Measurements from ENCODE around the gene FAM187B.
A peak's percentile ranks its signal among the peaks of the same experiment; 100 is the strongest.
"Not testable (repeated sequence)": the region's sequence is repeated elsewhere in the genome, so short reads cannot be mapped to it uniquely, and the experiment has no call there.

The FAM187B gene

GRCh38 chr19:35213663-35214632, 14.6 kb downstream of the FAM187B start:
- peak; percentile 34 to 95 (median 79) for DNase-seq

- DNase-seq: no peak
Measured at GRCh38 chr19:35212241-35212640, 16.3 kb downstream of the FAM187B start.

- peak; percentile 60 to 96 (median 80) for DNase-seq
Measured at GRCh38 chr19:35211545-35212230, 16.9 kb downstream of the FAM187B start.

- no peak for DNase-seq
Measured at GRCh38 chr19:35209646-35210045, 18.9 kb downstream of the FAM187B start.

- DNase-seq: peak in 1 of 5 donors; percentile 43
Measured at GRCh38 chr19:35208121-35208520, 20.4 kb downstream of the FAM187B start.

GRCh38 chr19:35207391-35207871, 21.1 kb downstream of the FAM187B start:
- DNase-seq: peak in 4 of 5 donors; percentile 43 to 48 (median 46)

GRCh38 chr19:35206855-35207254, 21.7 kb downstream of the FAM187B start:
- DNase-seq: no peak

- peak; percentile 38 to 89 (median 64) for DNase-seq
Measured at GRCh38 chr19:35206379-35206778, 22.2 kb downstream of the FAM187B start.

- DNase-seq: no peak
Measured at GRCh38 chr19:35205733-35206323, 22.7 kb downstream of the FAM187B start.

- DNase-seq: peak in 1 of 5 donors; percentile 50
Measured at GRCh38 chr19:35204799-35205732, 23.5 kb downstream of the FAM187B start.

- no peak for DNase-seq
Measured at GRCh38 chr19:35202722-35203688, 25.5 kb downstream of the FAM187B start.

GRCh38 chr19:35199481-35199880, 29.1 kb downstream of the FAM187B start:
- no peak for DNase-seq

- not testable (repeated sequence) for DNase-seq
Measured at GRCh38 chr19:35196861-35197260, 31.7 kb downstream of the FAM187B start.

- no peak for DNase-seq
Measured at GRCh38 chr19:35195830-35196229, 32.7 kb downstream of the FAM187B start.

- DNase-seq: no peak
Measured at GRCh38 chr19:35194012-35194984, 34.2 kb downstream of the FAM187B start.

- DNase-seq: no peak
Measured at GRCh38 chr19:35184884-35185283, 43.7 kb downstream of the FAM187B start.

- DNase-seq: no peak
Measured at GRCh38 chr19:35184267-35184666, 44.3 kb downstream of the FAM187B start.

- DNase-seq: no peak
Measured at GRCh38 chr19:35181387-35181786, 47.2 kb downstream of the FAM187B start.

- no peak for DNase-seq
Measured at GRCh38 chr19:35179830-35180229, 48.7 kb downstream of the FAM187B start.

All from T-helper 1 cell (primary cell).